Measurements from ENCODE around the gene CDC45.

Gene CDC45

GRCh38 chr22:19520566-19521305 lies 41.0 kb downstream of the CDC45 start:
- no peak for TF ChIP-seq CTCF (IDR thresholded peaks at IDR 0.05; ENCODE audit: control extremely low read depth, extremely low read depth, low read depth, missing control alignments)
- ChIA-PET POLR2A (no interaction called here), CTCF (no interaction called here)
- no peak for DNase-seq (ENCODE audit: extremely low spot score)

GRCh38 chr22:19522190-19522880 lies 42.6 kb downstream of the CDC45 start:
- TF ChIP-seq CTCF (IDR thresholded peaks at IDR 0.05; ENCODE audit: control extremely low read depth, extremely low read depth, low read depth, missing control alignments) = no peak
- DNase-seq (ENCODE audit: extremely low spot score) = peak; percentile 16
- POLR2A ChIA-PET = no interaction called here
- CTCF ChIA-PET = no interaction called here

GRCh38 chr22:19522881-19523239 lies 43.1 kb downstream of the CDC45 start:
- DNase-seq (ENCODE audit: extremely low spot score) = no peak
- ChIA-PET POLR2A (no interaction called here), CTCF (no interaction called here)
- TF ChIP-seq CTCF (IDR thresholded peaks at IDR 0.05; ENCODE audit: control extremely low read depth, extremely low read depth, low read depth, missing control alignments) = no peak

- CTCF ChIA-PET = no interaction called here
- peak; percentile 27 for DNase-seq (ENCODE audit: extremely low spot score)
- TF ChIP-seq CTCF (IDR thresholded peaks at IDR 0.05; ENCODE audit: control extremely low read depth, extremely low read depth, low read depth, missing control alignments) = no peak
- POLR2A ChIA-PET = no interaction called here
These were observed 43.8 kb downstream of the CDC45 start for GRCh38 chr22:19523240-19524169.

GRCh38 chr22:19524170-19525115 lies 44.7 kb downstream of the CDC45 start, which contains the start of gene CLDN5:
TSS of gene CLDN5 (minus strand) at chr22:19524410. CDS start at chr22:19524255, 155 bp downstream.
- TF ChIP-seq CTCF (IDR thresholded peaks at IDR 0.05; ENCODE audit: control extremely low read depth, extremely low read depth, low read depth, missing control alignments) = no peak
- CTCF ChIA-PET = no interaction called here
- POLR2A ChIA-PET = no interaction called here
- DNase-seq (ENCODE audit: extremely low spot score) = peak; percentile 34
